Cardiac muscle cell (in vitro differentiated cells and primary cell): ENCODE data around the gene ATP6V1G2. TPM values are rescaled to one million over a fixed set of nuclear protein-coding genes. Genes with fewer than 3 reads are reported as not detected.
A peak's percentile ranks its signal among the peaks of the same experiment; 100 is the strongest.

ENCODE experiments used
- DNase-seq, 2 donors: peaks; one replicate each; pipeline versions ENCODE4 v3.0.0 to v3.0.0-alpha.2; 2010 to 2017; ENCODE audit warnings: low read depth in 1 of 2, low spot score in 1 of 2
- H3K27ac ChIP-seq: fragments of 200-600 bp; sonication (generic); 2 replicates; pipeline ENCODE4 v1.5.1; 2016
- H3K27me3 ChIP-seq: fragments of 200-600 bp; sonication (generic); 2 replicates; pipeline ENCODE4 v1.6.0; 2016; ENCODE audit warnings: control low read depth
- H3K36me3 ChIP-seq: fragments of 200-600 bp; sonication (generic); 2 replicates; pipeline ENCODE4 v1.5.1; 2016; ENCODE audit warnings: control low read depth
- H3K4me1 ChIP-seq: fragments of 200-600 bp; sonication (generic); 2 replicates; pipeline ENCODE4 v1.8.1; 2017; ENCODE audit warnings: low read depth, mild to moderate bottlenecking, mixed run types
- H3K4me3 ChIP-seq: fragments of 200-600 bp; sonication (generic); 2 replicates; pipeline ENCODE4 v1.5.1; 2016; ENCODE audit warnings: mild to moderate bottlenecking
- H3K9me3 ChIP-seq: fragments of 200-600 bp; sonication (generic); 2 replicates; pipeline ENCODE4 v1.5.1; 2017; ENCODE audit warnings: low read depth, mild to moderate bottlenecking, control low read depth
- polyA plus RNA-seq: library from polyadenylated mRNA; unstranded; fragments of >200 nt; fragmentation: Nextera tagmentation; extraction: Ambion mirVana; gene quantifications from 2 replicates; pipeline ENCODE4 v1.2.1, GENCODE V29; 2016
- total RNA-seq: library from RNA; depleted of rRNA; stranded (reverse); fragments of >200 nt; gene quantifications from 2 replicates; pipeline ENCODE4 v1.2.3, GENCODE V29; 2016
- TF ChIP-seq, protein P1 (sequence below): IDR thresholded peaks from 2 replicates; pipeline ENCODE4 v1.5.1; 2012; ENCODE audit warnings: low read depth, mild to moderate bottlenecking, low read length

Gene ATP6V1G2
- total and polyA plus RNA-seq, 2 experiments from 2014 or later = 28.8 to 32.7 TPM

- peaks cover 50% of the 10 kb centered on the region for H3K27me3 ChIP-seq
- TF ChIP-seq, protein P1, sequence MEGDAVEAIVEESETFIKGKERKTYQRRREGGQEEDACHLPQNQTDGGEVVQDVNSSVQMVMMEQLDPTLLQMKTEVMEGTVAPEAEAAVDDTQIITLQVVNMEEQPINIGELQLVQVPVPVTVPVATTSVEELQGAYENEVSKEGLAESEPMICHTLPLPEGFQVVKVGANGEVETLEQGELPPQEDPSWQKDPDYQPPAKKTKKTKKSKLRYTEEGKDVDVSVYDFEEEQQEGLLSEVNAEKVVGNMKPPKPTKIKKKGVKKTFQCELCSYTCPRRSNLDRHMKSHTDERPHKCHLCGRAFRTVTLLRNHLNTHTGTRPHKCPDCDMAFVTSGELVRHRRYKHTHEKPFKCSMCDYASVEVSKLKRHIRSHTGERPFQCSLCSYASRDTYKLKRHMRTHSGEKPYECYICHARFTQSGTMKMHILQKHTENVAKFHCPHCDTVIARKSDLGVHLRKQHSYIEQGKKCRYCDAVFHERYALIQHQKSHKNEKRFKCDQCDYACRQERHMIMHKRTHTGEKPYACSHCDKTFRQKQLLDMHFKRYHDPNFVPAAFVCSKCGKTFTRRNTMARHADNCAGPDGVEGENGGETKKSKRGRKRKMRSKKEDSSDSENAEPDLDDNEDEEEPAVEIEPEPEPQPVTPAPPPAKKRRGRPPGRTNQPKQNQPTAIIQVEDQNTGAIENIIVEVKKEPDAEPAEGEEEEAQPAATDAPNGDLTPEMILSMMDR = no peak
- H3K4me3 ChIP-seq = no peak overlapping the region
- DNase-seq = peak in 1 of 2 donors; percentile 54
- H3K4me1 ChIP-seq = no peaks in the 10 kb centered on the region
- no peak overlapping the region for H3K27ac ChIP-seq
- H3K9me3 ChIP-seq = no peaks in the 10 kb centered on the region
- H3K36me3 ChIP-seq = no peaks in the 10 kb centered on the region
These were observed 50.8 kb downstream of the ATP6V1G2 start for GRCh38 chr6:31495580-31495979.

Other genes starting within 250 kb of the ATP6V1G2 start
Only the 30 nearest of the 31 such genes appear.
- gene HLA-B, start 189.4 kb downstream of the ATP6V1G2 start, total RNA-seq = 7.7 and 23.7 TPM in 2 replicates
- 15.6 and 27.2 TPM in 2 replicates for gene HLA-B, start 189.4 kb downstream of the ATP6V1G2 start, polyA plus RNA-seq
- gene MICA, start 143.0 kb downstream of the ATP6V1G2 start, total RNA-seq = 7.8 and 15.0 TPM in 2 replicates
- gene MICA, start 143.0 kb downstream of the ATP6V1G2 start, polyA plus RNA-seq = 11.0 and 16.4 TPM in 2 replicates
- gene MICB, start 48.5 kb downstream of the ATP6V1G2 start, total RNA-seq = 2.2 and 3.6 TPM in 2 replicates
- 0.64 and 0.99 TPM in 2 replicates for gene MICB, start 48.5 kb downstream of the ATP6V1G2 start, polyA plus RNA-seq
- not detected in 2 replicates for gene MCCD1, start 17.6 kb downstream of the ATP6V1G2 start, total RNA-seq
- not detected in 2 replicates for gene MCCD1, start 17.6 kb downstream of the ATP6V1G2 start, polyA plus RNA-seq
- 371 and 455 TPM in 2 replicates for gene DDX39B, start 4.6 kb downstream of the ATP6V1G2 start, total RNA-seq
- gene DDX39B, start 4.6 kb downstream of the ATP6V1G2 start, polyA plus RNA-seq = 321 and 373 TPM in 2 replicates
- gene NFKBIL1, start 1.0 kb upstream of the ATP6V1G2 start, total RNA-seq = 43.6 and 51.2 TPM in 2 replicates
- 38.4 and 47.1 TPM in 2 replicates for gene NFKBIL1, start 1.0 kb upstream of the ATP6V1G2 start, polyA plus RNA-seq
- gene LTA, start 25.7 kb upstream of the ATP6V1G2 start, total RNA-seq = not detected in 2 replicates
- not detected in 2 replicates for gene LTA, start 25.7 kb upstream of the ATP6V1G2 start, polyA plus RNA-seq
- not detected in 2 replicates for gene TNF, start 29.0 kb upstream of the ATP6V1G2 start, total RNA-seq
- 0.14 TPM in 1 of 2 replicates, not detected in the other for gene TNF, start 29.0 kb upstream of the ATP6V1G2 start, polyA plus RNA-seq
- 0.70 TPM in 1 of 2 replicates, not detected in the other for gene LTB, start 35.8 kb upstream of the ATP6V1G2 start, total RNA-seq
- gene LTB, start 35.8 kb upstream of the ATP6V1G2 start, polyA plus RNA-seq = 0.61 and 1.5 TPM in 2 replicates
- gene LST1, start 39.7 kb upstream of the ATP6V1G2 start, total RNA-seq = 1.7 TPM in 1 of 2 replicates, not detected in the other
- 1.6 TPM in 1 of 2 replicates, not detected in the other for gene LST1, start 39.7 kb upstream of the ATP6V1G2 start, polyA plus RNA-seq
- not detected in 2 replicates for gene NCR3, start 46.4 kb upstream of the ATP6V1G2 start, total RNA-seq
- gene NCR3, start 46.4 kb upstream of the ATP6V1G2 start, polyA plus RNA-seq = not detected in 2 replicates
- gene AIF1, start 68.6 kb upstream of the ATP6V1G2 start, total RNA-seq = 1.2 TPM in 1 of 2 replicates, not detected in the other
- gene AIF1, start 68.6 kb upstream of the ATP6V1G2 start, polyA plus RNA-seq = 1.4 and 1.6 TPM in 2 replicates
- gene PRRC2A, start 74.1 kb upstream of the ATP6V1G2 start, total RNA-seq = 144 and 208 TPM in 2 replicates
- gene PRRC2A, start 74.1 kb upstream of the ATP6V1G2 start, polyA plus RNA-seq = 70.2 and 103 TPM in 2 replicates
- 494 and 510 TPM in 2 replicates for gene BAG6, start 106.1 kb upstream of the ATP6V1G2 start, total RNA-seq
- gene BAG6, start 106.1 kb upstream of the ATP6V1G2 start, polyA plus RNA-seq = 115 TPM in 2 replicates
- 2.3 and 2.5 TPM in 2 replicates for gene APOM, start 109.3 kb upstream of the ATP6V1G2 start, total RNA-seq
- 2.5 and 3.5 TPM in 2 replicates for gene APOM, start 109.3 kb upstream of the ATP6V1G2 start, polyA plus RNA-seq
- gene C6orf47, start 114.2 kb upstream of the ATP6V1G2 start, total RNA-seq = 24.5 and 27.4 TPM in 2 replicates
- gene C6orf47, start 114.2 kb upstream of the ATP6V1G2 start, polyA plus RNA-seq = 22.0 and 29.2 TPM in 2 replicates
- gene GPANK1, start 118.4 kb upstream of the ATP6V1G2 start, total RNA-seq = 28.8 and 36.2 TPM in 2 replicates
- 27.5 and 37.2 TPM in 2 replicates for gene GPANK1, start 118.4 kb upstream of the ATP6V1G2 start, polyA plus RNA-seq
- gene CSNK2B, start 119.5 kb upstream of the ATP6V1G2 start, total RNA-seq = 310 and 375 TPM in 2 replicates
- gene CSNK2B, start 119.5 kb upstream of the ATP6V1G2 start, polyA plus RNA-seq = 277 and 280 TPM in 2 replicates
- gene LY6G5B, start 123.4 kb upstream of the ATP6V1G2 start, total RNA-seq = 3.9 and 6.8 TPM in 2 replicates
- gene LY6G5B, start 123.4 kb upstream of the ATP6V1G2 start, polyA plus RNA-seq = 13.2 and 16.5 TPM in 2 replicates
- 0.54 and 1.2 TPM in 2 replicates for gene LY6G5C, start 134.5 kb upstream of the ATP6V1G2 start, total RNA-seq
- 5.0 and 9.0 TPM in 2 replicates for gene LY6G5C, start 134.5 kb upstream of the ATP6V1G2 start, polyA plus RNA-seq
- gene ABHD16A, start 156.7 kb upstream of the ATP6V1G2 start, total RNA-seq = 48.0 and 66.3 TPM in 2 replicates
- gene ABHD16A, start 156.7 kb upstream of the ATP6V1G2 start, polyA plus RNA-seq = 61.5 and 65.1 TPM in 2 replicates
- not detected in 2 replicates for gene LY6G6F, start 160.3 kb upstream of the ATP6V1G2 start, total RNA-seq
- gene LY6G6F, start 160.3 kb upstream of the ATP6V1G2 start, polyA plus RNA-seq = not detected in 2 replicates
- not detected in 2 replicates for gene LY6G6D, start 168.7 kb upstream of the ATP6V1G2 start, total RNA-seq
- gene LY6G6D, start 168.7 kb upstream of the ATP6V1G2 start, polyA plus RNA-seq = not detected in 2 replicates
- gene LY6G6C, start 175.1 kb upstream of the ATP6V1G2 start, total RNA-seq = not detected in 2 replicates
- gene LY6G6C, start 175.1 kb upstream of the ATP6V1G2 start, polyA plus RNA-seq = 0.24 TPM in 1 of 2 replicates, not detected in the other
- not detected in 2 replicates for gene MPIG6B, start 176.8 kb upstream of the ATP6V1G2 start, total RNA-seq
- gene MPIG6B, start 176.8 kb upstream of the ATP6V1G2 start, polyA plus RNA-seq = not detected in 2 replicates
- gene DDAH2, start 182.7 kb upstream of the ATP6V1G2 start, total RNA-seq = 134 and 138 TPM in 2 replicates
- gene DDAH2, start 182.7 kb upstream of the ATP6V1G2 start, polyA plus RNA-seq = 154 and 170 TPM in 2 replicates
- gene CLIC1, start 189.9 kb upstream of the ATP6V1G2 start, total RNA-seq = 226 and 274 TPM in 2 replicates
- 318 and 326 TPM in 2 replicates for gene CLIC1, start 189.9 kb upstream of the ATP6V1G2 start, polyA plus RNA-seq
- gene MSH5, start 193.4 kb upstream of the ATP6V1G2 start, total RNA-seq = 6.6 and 39.4 TPM in 2 replicates
- 7.4 and 16.4 TPM in 2 replicates for gene MSH5, start 193.4 kb upstream of the ATP6V1G2 start, polyA plus RNA-seq
- gene SAPCD1, start 216.0 kb upstream of the ATP6V1G2 start, total RNA-seq = 3.9 and 11.6 TPM in 2 replicates
- gene SAPCD1, start 216.0 kb upstream of the ATP6V1G2 start, polyA plus RNA-seq = 2.1 and 4.2 TPM in 2 replicates
- 16.1 and 24.7 TPM in 2 replicates for gene VWA7, start 230.7 kb upstream of the ATP6V1G2 start, total RNA-seq
- gene VWA7, start 230.7 kb upstream of the ATP6V1G2 start, polyA plus RNA-seq = 9.9 and 12.3 TPM in 2 replicates